CD4-positive, alpha-beta T cell (primary cell): ENCODE data around the gene PTPRE. TPM values are rescaled to one million over a fixed set of nuclear protein-coding genes. Genes with fewer than 3 reads are reported as not detected.

Experiments
- ATAC-seq: fragments of 200-7000 bp; cut with Tn5 transposase; one replicate; pipeline ENCODE4 v1.10.0; 2022; ENCODE audit warnings: mild to moderate bottlenecking; ENCODE audit not compliant: poor library complexity
- CTCF ChIA-PET: fragments of 350-600 bp; sonication (Branson Sonifier 250); formaldehyde crosslinking; loops from one replicate; lab custom pipeline; 2021; ENCODE audit warnings: antibody characterized with exemption, inconsistent platforms; lab: Charles Lee
- POLR2A ChIA-PET: fragments of 350-600 bp; sonication (Branson Sonifier 250); formaldehyde crosslinking; loops from one replicate; lab custom pipeline; 2021; ENCODE audit warnings: antibody characterized with exemption, inconsistent platforms; lab: Charles Lee
- DNase-seq, 14 experiments: peaks; one replicate each; pipeline ENCODE4 v3.0.0-alpha.2; 2013 to 2020; ENCODE audit warnings: mixed read lengths in 2 of 14
- H3K27ac ChIP-seq, 2 donors: one replicate each; pipeline versions ENCODE4 v1.5.1 to v1.7.0; 2013; ENCODE audit warnings: low read length in 2 of 2, low read depth in 1 of 2, mild to moderate bottlenecking in 1 of 2
- H3K27me3 ChIP-seq, 2 experiments: 1 replicate in 1 of 2; 2 replicates in 1 of 2; pipeline versions ENCODE4 v1.6.1 to v1.7.0; 2013; ENCODE audit warnings: low read length in 2 of 2, control low read depth in 1 of 2, mild to moderate bottlenecking in 1 of 2, moderate library complexity in 1 of 2; ENCODE audit not compliant: insufficient read depth in 2 of 2, control insufficient read depth in 1 of 2
- H3K36me3 ChIP-seq: one replicate; pipeline ENCODE4 v1.6.1; 2013; ENCODE audit warnings: low read length, control low read depth; ENCODE audit not compliant: insufficient read depth
- H3K4me1 ChIP-seq: one replicate; pipeline ENCODE4 v1.6.1; 2013; ENCODE audit warnings: low read length, control low read depth; ENCODE audit not compliant: insufficient read depth
- H3K4me3 ChIP-seq: one replicate; pipeline ENCODE4 v1.5.1; 2013; ENCODE audit warnings: mild to moderate bottlenecking, low read length, moderate library complexity
- H3K9me3 ChIP-seq, 2 experiments: 1 replicate in 1 of 2; 2 replicates in 1 of 2; pipeline versions ENCODE4 v1.6.1 to v1.7.0; 2013; ENCODE audit warnings: low read length in 2 of 2, mild to moderate bottlenecking in 2 of 2, control low read depth in 1 of 2, moderate library complexity in 1 of 2; ENCODE audit not compliant: control insufficient read depth in 1 of 2, insufficient read depth in 1 of 2
- H3K27ac Mint-ChIP-seq: one replicate; pipeline ENCODE4 v1.8.0; 2020; ENCODE audit warnings: mixed read lengths
- H3K27me3 Mint-ChIP-seq: one replicate; pipeline ENCODE4 v1.8.0; 2021; ENCODE audit warnings: mixed read lengths
- H3K36me3 Mint-ChIP-seq: one replicate; pipeline ENCODE4 v1.8.0; 2021; ENCODE audit warnings: low read depth, mixed read lengths
- H3K4me1 Mint-ChIP-seq: one replicate; pipeline ENCODE4 v1.8.0; 2021; ENCODE audit warnings: low read depth, mixed read lengths
- H3K4me3 Mint-ChIP-seq: one replicate; pipeline ENCODE4 v1.8.0; 2020; ENCODE audit warnings: mild to moderate bottlenecking, mixed read lengths
- H3K9me3 Mint-ChIP-seq: one replicate; pipeline ENCODE4 v1.8.0; 2020; ENCODE audit warnings: mixed read lengths
- CTCF ChIP-seq: fragments of 200-600 bp; IDR thresholded peaks from one replicate; pipeline ENCODE4 v1.8.0; 2022; ENCODE audit warnings: antibody characterized with exemption, mild to moderate bottlenecking
- intact Hi-C, 2 experiments: fragments of 100-400 bp; cut with DNase I in 1 of 2; cut with micrococcal nuclease in 1 of 2; formaldehyde crosslinking; loops; one replicate each; pipeline versions ENCODE4 v1.15.1 to v1.9.0; 2023 to 2025; cut with DNase I, micrococcal nuclease
- total RNA-seq, 174 experiments: library from RNA in 2 of 174; stranded (reverse) in 2 of 174; gene quantifications; one replicate each; pipeline ENCODE4 v1.2.3 and lab custom pipeline; 2021 to 2026

PTPRE gene
- total RNA-seq, 2 experiments from 2014 or later, result 47.6 to 55.1 TPM

DNA sequence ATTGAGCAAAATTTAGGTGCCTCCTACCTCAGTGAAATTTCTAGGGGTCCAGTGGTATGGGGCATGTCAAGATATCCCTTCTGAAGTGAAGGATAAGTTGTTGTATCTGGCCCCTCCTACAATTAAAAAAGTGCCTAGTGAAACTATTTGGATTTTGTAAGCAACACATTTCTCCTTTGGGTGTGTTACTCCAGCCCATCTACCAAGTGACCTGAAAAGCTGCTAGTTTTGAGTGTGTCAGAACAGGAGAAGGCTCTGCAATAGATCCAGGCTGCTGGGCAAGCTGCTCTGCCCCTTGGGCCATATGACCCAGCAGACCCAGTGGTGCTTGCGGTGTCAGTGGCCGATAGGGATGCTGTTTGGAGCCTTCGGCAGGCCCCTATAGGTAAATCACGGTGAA lies 46.0 kb downstream of the PTPRE start:
- Mint-ChIP-seq H3K9me3 (peaks cover 3% of the 10 kb centered on the region), H3K27ac (no peak overlapping the region), H3K36me3 (no peaks in the 10 kb centered on the region), H3K4me3 (no peak overlapping the region), H3K4me1 (no peaks in the 10 kb centered on the region), H3K27me3 (peaks cover 4% of the 10 kb centered on the region)
- Histone ChIP-seq H3K4me1 (no peaks in the 10 kb centered on the region), H3K27ac (no peak overlapping the region), H3K9me3 (no peaks in the 10 kb centered on the region), H3K36me3 (no peaks in the 10 kb centered on the region), H3K4me3 (no peak overlapping the region), H3K27me3 (peaks cover 0 to 2% of the 10 kb centered on the region in 2 experiments)
- no peak for TF ChIP-seq CTCF
- CTCF ChIA-PET, result no interaction called here
- intact Hi-C loops, result no loop called here
- ATAC-seq (no peak), DNase-seq (no peak)
- POLR2A ChIA-PET, result no interaction called here

DNA sequence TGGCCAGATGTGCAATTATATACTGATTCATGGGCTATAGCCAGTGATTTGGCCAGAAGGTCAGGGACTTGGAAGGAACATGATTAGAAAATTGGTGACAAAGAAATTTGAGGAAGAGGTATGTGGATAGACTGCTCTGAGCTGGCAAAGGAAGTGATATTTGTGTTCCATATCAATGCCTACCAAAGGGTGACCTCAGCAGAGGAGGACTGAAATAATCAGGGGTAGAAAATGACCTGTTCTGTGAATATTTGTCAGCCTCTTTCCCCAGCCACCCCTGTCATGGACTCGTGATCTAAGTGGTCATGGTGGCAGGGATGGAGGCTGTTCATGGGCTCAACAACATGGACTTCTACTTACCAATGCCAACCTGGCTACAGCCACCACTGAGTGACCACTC lies 47.0 kb downstream of the PTPRE start:
- H3K4me1 Mint-ChIP-seq, result no peaks in the 10 kb centered on the region
- H3K36me3 Mint-ChIP-seq, result no peaks in the 10 kb centered on the region
- H3K27ac ChIP-seq, result no peak overlapping the region
- H3K9me3 Mint-ChIP-seq, result peaks cover 3% of the 10 kb centered on the region
- H3K36me3 ChIP-seq, result no peaks in the 10 kb centered on the region
- intact Hi-C loops, result no loop called here
- TF ChIP-seq CTCF, result no peak
- H3K4me3 ChIP-seq, result no peak overlapping the region
- no peaks in the 10 kb centered on the region for H3K4me1 ChIP-seq
- ChIA-PET POLR2A (no interaction called here), CTCF (no interaction called here)
- DNase-seq (no peak), ATAC-seq (no peak)
- H3K27me3 ChIP-seq, result peaks cover 0 to 2% of the 10 kb centered on the region in 2 experiments
- H3K9me3 ChIP-seq, result no peaks in the 10 kb centered on the region
- no peak overlapping the region for H3K4me3 Mint-ChIP-seq
- no peak overlapping the region for H3K27ac Mint-ChIP-seq
- H3K27me3 Mint-ChIP-seq, result peaks cover 4% of the 10 kb centered on the region

DNA sequence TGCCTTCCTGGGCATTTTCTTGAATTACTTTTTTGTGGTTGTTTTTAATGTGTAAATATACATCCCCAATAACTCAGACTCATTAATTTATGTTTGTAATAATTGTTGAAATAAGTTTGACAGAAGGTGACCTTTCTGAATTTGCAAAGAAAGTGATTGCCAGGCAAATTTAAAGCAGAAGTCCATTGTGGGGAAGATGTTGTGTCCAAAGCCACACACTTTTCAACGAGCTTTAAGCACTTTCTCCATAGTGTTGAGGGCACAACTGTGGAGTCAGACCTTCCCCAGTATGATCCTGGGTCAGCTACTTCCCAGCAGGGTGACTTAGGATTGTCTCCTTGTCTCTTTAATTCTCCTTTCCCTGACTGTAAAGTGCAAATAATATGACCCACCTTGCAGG lies 52.5 kb downstream of the PTPRE start:
- Histone ChIP-seq H3K4me3 (no peak overlapping the region), H3K9me3 (no peaks in the 10 kb centered on the region), H3K4me1 (no peaks in the 10 kb centered on the region), H3K27ac (no peak overlapping the region), H3K27me3 (no peaks in the 10 kb centered on the region), H3K36me3 (no peaks in the 10 kb centered on the region)
- Mint-ChIP-seq H3K27ac (no peak overlapping the region), H3K4me3 (no peak overlapping the region), H3K36me3 (no peaks in the 10 kb centered on the region), H3K27me3 (peaks cover 14% of the 10 kb centered on the region), H3K9me3 (peaks cover 3% of the 10 kb centered on the region), H3K4me1 (no peaks in the 10 kb centered on the region)
- POLR2A ChIA-PET, result no interaction called here
- CTCF ChIA-PET, result no interaction called here
- TF ChIP-seq CTCF, result no peak
- intact Hi-C loops, result no loop called here
- DNase-seq (no peak), ATAC-seq (no peak)
